ENCODE data around the gene MKLN1.

DNA sequence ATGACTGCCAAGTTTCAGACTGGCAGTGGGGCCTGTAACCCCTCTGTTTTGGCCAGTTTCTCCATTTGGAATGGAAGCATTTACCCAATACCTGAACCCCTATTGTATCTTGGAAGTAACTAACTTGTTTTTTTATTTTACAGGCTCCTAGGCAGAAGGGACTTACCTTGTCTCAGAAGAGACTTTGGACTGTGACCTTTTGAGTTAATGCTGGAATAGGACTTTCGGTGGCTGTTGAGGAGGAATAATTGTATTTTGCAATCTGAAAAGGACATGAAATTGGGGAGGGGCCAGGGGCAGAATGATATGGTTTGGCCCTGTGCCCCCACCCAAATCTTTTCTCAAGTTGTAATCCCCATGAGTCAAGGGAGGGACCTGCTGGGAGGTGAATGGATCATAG is 20.0 kb upstream of the MKLN1 start:
- TF ChIP-seq, protein P1, sequence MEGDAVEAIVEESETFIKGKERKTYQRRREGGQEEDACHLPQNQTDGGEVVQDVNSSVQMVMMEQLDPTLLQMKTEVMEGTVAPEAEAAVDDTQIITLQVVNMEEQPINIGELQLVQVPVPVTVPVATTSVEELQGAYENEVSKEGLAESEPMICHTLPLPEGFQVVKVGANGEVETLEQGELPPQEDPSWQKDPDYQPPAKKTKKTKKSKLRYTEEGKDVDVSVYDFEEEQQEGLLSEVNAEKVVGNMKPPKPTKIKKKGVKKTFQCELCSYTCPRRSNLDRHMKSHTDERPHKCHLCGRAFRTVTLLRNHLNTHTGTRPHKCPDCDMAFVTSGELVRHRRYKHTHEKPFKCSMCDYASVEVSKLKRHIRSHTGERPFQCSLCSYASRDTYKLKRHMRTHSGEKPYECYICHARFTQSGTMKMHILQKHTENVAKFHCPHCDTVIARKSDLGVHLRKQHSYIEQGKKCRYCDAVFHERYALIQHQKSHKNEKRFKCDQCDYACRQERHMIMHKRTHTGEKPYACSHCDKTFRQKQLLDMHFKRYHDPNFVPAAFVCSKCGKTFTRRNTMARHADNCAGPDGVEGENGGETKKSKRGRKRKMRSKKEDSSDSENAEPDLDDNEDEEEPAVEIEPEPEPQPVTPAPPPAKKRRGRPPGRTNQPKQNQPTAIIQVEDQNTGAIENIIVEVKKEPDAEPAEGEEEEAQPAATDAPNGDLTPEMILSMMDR (IDR thresholded peaks at IDR 0.05), result no peak
- TF ChIP-seq POLR2A (IDR thresholded peaks at IDR 0.05), result no peak
